ENCODE data around the gene ATP2B3. TPM values are rescaled to one million over a fixed set of nuclear protein-coding genes. Genes with fewer than 3 reads are reported as not detected.

Gene ATP2B3
- total RNA-seq, 1 donor from 2014 or later, result 0.43 TPM

DNA sequence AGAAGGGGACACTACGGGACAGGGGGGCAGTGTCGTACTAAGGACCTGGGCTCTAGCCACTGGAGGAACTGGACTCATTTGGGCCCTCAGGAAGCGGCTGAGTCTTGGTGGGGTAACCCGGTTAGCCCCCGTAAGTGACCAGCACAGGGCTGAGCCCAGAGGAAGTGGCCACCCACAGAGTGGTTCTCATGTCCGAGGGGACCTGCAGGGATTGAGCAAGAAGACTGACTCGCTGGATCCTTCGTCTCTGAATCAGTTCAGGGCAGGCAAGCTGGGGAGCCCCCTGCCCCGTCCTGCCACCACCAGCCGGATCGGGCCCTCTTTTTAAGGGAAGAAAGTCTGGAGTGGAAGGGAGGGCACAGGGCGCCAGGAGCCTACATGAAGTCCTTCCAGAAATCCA, 23.4 kb upstream of the ATP2B3 start:
- DNase-seq (ENCODE audit: extremely low spot score, unreplicated experiment), result no peak
- H3K4me1 Mint-ChIP-seq (ENCODE audit: unreplicated experiment), result peaks cover 5% of the 10 kb centered on the region
- H3K36me3 Mint-ChIP-seq, result no peaks in the 10 kb centered on the region
- no peaks in the 10 kb centered on the region for H3K9me3 Mint-ChIP-seq
- H3K27me3 Mint-ChIP-seq, result no peaks in the 10 kb centered on the region
- H3K27ac Mint-ChIP-seq, result no peak overlapping the region
- TF ChIP-seq, protein P1, sequence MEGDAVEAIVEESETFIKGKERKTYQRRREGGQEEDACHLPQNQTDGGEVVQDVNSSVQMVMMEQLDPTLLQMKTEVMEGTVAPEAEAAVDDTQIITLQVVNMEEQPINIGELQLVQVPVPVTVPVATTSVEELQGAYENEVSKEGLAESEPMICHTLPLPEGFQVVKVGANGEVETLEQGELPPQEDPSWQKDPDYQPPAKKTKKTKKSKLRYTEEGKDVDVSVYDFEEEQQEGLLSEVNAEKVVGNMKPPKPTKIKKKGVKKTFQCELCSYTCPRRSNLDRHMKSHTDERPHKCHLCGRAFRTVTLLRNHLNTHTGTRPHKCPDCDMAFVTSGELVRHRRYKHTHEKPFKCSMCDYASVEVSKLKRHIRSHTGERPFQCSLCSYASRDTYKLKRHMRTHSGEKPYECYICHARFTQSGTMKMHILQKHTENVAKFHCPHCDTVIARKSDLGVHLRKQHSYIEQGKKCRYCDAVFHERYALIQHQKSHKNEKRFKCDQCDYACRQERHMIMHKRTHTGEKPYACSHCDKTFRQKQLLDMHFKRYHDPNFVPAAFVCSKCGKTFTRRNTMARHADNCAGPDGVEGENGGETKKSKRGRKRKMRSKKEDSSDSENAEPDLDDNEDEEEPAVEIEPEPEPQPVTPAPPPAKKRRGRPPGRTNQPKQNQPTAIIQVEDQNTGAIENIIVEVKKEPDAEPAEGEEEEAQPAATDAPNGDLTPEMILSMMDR (conservative IDR thresholded peaks at IDR 0.05), result no peak
- peak overlapping the region; percentile 31 for H3K4me3 Mint-ChIP-seq

GRCh38 chrX:153494541-153495361, 22.7 kb upstream of the ATP2B3 start, which contains the start of gene BGN:
BGN (plus strand) TSS chrX:153494980; CDS start chrX:153504632, 9,652 bp downstream.
- Mint-ChIP-seq H3K27me3 (no peaks in the 10 kb centered on the region), H3K36me3 (no peaks in the 10 kb centered on the region), H3K4me3 (peak within 1 kb of the TSS; percentile 81), H3K4me1 (ENCODE audit: unreplicated experiment) (peaks cover 5% of the 10 kb centered on the region), H3K27ac (no peak within 1 kb of the TSS), H3K9me3 (no peaks in the 10 kb centered on the region)
- TF ChIP-seq, protein P1 (conservative IDR thresholded peaks at IDR 0.05), result peak; percentile 58
- DNase-seq (ENCODE audit: extremely low spot score, unreplicated experiment), result no peak

DNA sequence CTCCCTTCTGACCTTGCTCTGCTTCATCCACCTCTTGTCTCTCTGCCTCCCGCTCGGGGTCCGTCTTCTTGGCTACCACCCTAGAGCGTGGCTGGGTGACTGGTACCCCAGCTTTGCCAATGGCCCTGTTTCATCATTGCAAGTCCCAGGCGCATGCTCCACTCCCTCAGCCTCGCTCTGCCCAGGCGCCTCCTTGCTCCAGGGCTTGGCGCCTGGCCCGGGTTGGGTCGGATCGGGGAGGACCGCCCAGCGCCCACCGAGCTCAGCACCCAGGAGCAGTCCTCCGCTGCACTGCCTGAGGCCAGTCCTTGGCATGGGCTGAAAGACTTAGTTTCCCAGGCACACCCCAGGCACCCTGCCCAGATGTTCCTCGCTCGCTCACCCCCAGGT, 22.1 kb upstream of the ATP2B3 start:
- no peak for DNase-seq (ENCODE audit: extremely low spot score, unreplicated experiment)
- TF ChIP-seq, protein P1 (conservative IDR thresholded peaks at IDR 0.05), result peak; percentile 12
- Mint-ChIP-seq H3K27ac (no peak overlapping the region), H3K4me1 (ENCODE audit: unreplicated experiment) (peaks cover 5% of the 10 kb centered on the region), H3K9me3 (no peaks in the 10 kb centered on the region), H3K4me3 (peak overlapping the region; percentile 81), H3K27me3 (no peaks in the 10 kb centered on the region), H3K36me3 (peaks cover under 1% of the 10 kb centered on the region)

DNA sequence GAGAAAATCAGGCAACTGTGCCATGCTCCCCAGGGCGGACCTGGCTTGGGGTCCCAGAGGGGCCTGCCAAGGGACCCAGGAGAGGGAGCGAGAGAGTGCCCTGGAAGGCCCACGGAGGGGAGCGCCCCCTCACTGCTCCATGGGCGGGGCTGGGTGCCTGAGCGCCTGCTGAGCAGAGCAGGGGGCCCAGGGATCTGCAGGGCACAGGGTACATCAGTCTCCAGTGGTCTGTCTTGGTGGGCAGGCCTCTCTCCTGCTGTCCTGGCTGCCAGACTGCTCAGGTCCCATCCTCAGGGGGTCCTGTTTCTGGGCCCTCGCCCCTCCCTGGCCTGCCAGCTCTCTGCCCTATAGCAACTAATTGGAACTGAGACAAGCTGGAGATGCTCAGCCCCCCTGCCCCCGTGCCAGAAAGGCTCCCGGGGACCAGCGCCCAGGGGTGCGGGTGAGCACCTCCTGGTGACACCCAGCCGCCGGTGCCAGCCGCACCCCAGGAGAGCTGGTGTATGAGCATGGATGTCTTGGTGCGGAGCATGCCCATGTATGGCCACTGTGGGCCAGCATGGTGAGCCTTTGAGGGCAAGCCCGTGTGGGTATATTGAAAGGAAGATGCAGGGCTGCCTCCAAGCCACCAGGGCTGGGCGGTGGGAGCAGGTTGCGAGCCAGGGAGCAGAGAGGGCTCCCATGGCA, 21.4 kb upstream of the ATP2B3 start:
- no peak overlapping the region for H3K27ac Mint-ChIP-seq
- H3K4me1 Mint-ChIP-seq (ENCODE audit: unreplicated experiment), result peaks cover 5% of the 10 kb centered on the region
- TF ChIP-seq, protein P1 (conservative IDR thresholded peaks at IDR 0.05), result no peak
- no peaks in the 10 kb centered on the region for H3K9me3 Mint-ChIP-seq
- DNase-seq (ENCODE audit: extremely low spot score, unreplicated experiment), result no peak
- H3K4me3 Mint-ChIP-seq, result no peak overlapping the region
- H3K27me3 Mint-ChIP-seq, result no peaks in the 10 kb centered on the region
- peaks cover 8% of the 10 kb centered on the region for H3K36me3 Mint-ChIP-seq

DNA sequence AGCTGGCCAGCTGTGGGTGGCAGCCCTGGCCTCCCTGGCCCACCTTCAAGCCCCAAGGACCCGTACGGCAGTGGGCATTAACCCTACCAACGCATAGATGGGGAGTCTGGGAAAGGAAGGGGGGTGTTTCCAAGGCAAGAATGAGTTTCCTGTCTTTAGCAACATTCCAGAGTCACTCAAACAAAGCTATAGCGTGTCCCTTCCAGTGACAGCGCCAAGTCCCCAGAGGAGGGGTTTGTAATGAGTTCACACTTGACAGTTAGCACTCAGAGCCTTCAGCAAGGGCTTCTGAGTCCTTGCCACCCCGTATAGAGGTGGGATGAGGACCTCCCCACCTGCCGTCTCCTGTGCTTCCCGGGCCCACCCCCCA, 20.9 kb upstream of the ATP2B3 start:
- H3K27me3 Mint-ChIP-seq, result no peaks in the 10 kb centered on the region
- no peak overlapping the region for H3K27ac Mint-ChIP-seq
- H3K4me3 Mint-ChIP-seq, result no peak overlapping the region
- H3K9me3 Mint-ChIP-seq, result no peaks in the 10 kb centered on the region
- H3K36me3 Mint-ChIP-seq, result peaks cover 8% of the 10 kb centered on the region
- TF ChIP-seq, protein P1 (conservative IDR thresholded peaks at IDR 0.05), result no peak
- H3K4me1 Mint-ChIP-seq (ENCODE audit: unreplicated experiment), result peaks cover 5% of the 10 kb centered on the region
- no peak for DNase-seq (ENCODE audit: extremely low spot score, unreplicated experiment)
